ENCODE data around the gene MITF.

Gene MITF

GRCh38 chr3:69738315-69738714, 949 bp upstream of the MITF start:
- TF ChIP-seq, protein P1, sequence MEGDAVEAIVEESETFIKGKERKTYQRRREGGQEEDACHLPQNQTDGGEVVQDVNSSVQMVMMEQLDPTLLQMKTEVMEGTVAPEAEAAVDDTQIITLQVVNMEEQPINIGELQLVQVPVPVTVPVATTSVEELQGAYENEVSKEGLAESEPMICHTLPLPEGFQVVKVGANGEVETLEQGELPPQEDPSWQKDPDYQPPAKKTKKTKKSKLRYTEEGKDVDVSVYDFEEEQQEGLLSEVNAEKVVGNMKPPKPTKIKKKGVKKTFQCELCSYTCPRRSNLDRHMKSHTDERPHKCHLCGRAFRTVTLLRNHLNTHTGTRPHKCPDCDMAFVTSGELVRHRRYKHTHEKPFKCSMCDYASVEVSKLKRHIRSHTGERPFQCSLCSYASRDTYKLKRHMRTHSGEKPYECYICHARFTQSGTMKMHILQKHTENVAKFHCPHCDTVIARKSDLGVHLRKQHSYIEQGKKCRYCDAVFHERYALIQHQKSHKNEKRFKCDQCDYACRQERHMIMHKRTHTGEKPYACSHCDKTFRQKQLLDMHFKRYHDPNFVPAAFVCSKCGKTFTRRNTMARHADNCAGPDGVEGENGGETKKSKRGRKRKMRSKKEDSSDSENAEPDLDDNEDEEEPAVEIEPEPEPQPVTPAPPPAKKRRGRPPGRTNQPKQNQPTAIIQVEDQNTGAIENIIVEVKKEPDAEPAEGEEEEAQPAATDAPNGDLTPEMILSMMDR (conservative IDR thresholded peaks at IDR 0.05; ENCODE audit: low read depth, low read length): no peak
- DNase-seq (ENCODE audit: low read depth): no peak
- peak overlapping the region; percentile 89 for H3K4me3 ChIP-seq (ENCODE audit: low read length)

DNA sequence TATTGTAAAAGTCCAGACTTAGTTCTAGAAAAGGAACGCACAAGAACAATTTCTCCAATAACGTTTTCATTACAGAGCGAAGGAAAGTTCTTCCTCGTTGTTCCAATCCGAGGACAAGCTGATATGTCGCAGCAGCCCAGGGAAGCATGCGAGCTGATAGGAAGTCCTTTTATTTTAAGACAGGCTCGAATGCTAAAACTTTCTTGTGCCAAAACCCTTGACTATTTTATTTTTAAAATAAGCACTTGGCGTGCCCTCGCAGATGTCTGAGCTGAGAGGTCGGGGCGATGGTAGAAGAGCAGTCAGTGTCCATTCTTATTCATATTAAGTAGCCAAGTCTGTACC, 433 bp upstream of the MITF start:
- TF ChIP-seq, protein P1 (conservative IDR thresholded peaks at IDR 0.05; ENCODE audit: low read depth, low read length): no peak
- H3K4me3 ChIP-seq (ENCODE audit: low read length): peak overlapping the region; percentile 89

DNA sequence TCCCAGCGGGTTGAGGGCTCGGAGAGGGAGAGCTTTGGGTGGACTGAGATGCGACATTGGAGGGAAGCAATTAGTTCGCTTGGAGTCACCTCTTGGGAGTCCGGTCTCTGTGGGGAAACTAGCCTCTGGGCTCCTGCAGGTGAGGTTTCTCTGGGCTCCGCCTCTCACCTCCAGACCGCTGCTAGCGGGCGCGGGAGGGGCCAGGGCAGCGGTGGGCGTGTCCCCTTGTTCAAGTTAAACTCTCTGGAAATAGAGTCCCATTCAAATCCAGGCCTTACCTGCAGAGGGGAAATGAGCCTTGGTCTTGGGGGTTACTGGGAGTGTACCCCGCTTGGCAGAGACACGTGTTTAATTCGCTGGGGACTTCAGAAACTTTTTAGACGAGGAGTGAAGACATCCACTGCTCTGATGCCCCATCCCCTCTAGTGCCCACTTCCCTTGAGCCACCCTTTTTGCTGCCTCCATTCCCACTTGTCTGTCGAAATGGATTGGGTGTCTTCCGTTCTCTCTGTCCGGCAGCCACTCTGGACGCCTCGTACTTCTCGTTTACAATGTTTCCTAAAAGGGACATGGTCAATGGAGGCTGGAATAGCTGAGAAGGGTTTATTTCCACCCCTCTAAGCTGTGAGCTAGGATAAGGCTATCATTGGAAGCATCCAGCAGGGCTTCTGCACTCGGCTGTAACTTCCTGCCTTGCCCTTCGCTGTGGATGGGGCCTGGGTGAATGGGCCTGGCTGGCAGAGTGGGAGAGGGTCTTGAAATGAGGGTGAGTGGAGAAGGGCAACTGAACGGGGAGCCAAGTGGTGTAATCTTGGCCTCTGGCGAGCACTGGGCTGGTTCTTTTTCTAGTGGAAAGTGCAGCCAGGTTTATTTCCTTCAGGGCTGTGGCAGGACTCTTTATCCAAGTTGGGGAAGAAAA, 1.1 kb downstream of the MITF start:
- DNase-seq (ENCODE audit: low read depth): no peak
- H3K4me3 ChIP-seq (ENCODE audit: low read length): peak overlapping the region; percentile 89
- TF ChIP-seq, protein P1 (conservative IDR thresholded peaks at IDR 0.05; ENCODE audit: low read depth, low read length): no peak

More for the DNA sequence above, 433 bp upstream of the MITF start:
- DNase-seq (ENCODE audit: low read depth): no peak

DNA sequence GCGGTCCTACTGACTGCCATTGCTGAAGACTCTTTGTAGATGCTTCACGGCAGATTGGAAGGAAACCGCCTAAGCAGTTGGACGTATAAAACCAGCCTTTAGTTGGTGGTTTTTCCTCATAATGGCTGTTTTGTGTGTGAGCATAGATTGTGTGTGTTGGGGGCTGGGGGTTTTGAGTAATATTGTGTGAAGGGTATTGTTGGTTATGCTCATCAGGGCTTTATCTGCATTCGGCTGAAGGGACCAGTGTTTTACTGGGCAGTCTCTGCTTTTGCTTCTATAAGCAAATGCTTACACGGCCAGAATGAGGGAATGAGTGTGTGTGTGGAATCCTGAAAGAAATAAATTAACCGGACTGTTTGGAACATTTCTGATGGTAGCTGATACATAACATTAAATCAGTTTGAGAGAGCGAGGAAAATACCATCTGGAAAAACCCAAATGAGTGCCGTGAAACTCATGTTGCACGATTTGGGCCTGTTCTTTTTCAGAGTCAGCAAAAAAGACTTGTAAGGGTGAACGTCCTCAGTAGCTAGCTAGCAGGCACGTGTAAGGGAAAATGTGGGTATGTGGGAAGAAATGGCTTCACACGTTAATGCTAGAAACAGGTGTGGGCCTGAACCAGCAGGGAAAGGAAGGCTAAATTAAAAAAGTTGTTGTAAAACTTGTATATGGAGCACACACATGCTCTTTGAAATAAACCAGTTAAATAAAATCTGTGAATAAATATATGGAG, 1.9 kb downstream of the MITF start:
- DNase-seq (ENCODE audit: low read depth): no peak
- no peak overlapping the region for H3K4me3 ChIP-seq (ENCODE audit: low read length)
- TF ChIP-seq, protein P1 (conservative IDR thresholded peaks at IDR 0.05; ENCODE audit: low read depth, low read length): no peak

DNA sequence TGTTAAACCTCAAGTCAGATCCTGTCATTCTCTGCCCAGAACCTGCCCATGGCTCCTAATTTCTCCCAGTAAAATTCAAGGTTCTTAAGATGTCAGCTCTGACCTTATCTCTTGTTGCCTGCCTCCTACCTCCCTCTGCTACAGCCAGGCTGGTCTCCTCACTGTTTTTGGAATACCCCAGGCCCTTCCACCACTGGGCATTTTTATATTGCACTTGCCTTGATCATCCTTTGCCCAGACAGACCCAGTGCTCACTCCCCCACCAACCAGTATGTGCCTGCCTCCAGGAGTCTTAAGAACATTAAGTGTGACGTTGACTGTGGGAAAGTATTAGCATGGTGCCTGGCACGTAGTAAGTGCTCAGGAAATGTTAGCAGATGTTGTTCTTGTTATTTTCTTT, 3.1 kb downstream of the MITF start:
- TF ChIP-seq, protein P1 (conservative IDR thresholded peaks at IDR 0.05; ENCODE audit: low read depth, low read length): no peak
- DNase-seq (ENCODE audit: low read depth): no peak
- no peak overlapping the region for H3K4me3 ChIP-seq (ENCODE audit: low read length)

DNA sequence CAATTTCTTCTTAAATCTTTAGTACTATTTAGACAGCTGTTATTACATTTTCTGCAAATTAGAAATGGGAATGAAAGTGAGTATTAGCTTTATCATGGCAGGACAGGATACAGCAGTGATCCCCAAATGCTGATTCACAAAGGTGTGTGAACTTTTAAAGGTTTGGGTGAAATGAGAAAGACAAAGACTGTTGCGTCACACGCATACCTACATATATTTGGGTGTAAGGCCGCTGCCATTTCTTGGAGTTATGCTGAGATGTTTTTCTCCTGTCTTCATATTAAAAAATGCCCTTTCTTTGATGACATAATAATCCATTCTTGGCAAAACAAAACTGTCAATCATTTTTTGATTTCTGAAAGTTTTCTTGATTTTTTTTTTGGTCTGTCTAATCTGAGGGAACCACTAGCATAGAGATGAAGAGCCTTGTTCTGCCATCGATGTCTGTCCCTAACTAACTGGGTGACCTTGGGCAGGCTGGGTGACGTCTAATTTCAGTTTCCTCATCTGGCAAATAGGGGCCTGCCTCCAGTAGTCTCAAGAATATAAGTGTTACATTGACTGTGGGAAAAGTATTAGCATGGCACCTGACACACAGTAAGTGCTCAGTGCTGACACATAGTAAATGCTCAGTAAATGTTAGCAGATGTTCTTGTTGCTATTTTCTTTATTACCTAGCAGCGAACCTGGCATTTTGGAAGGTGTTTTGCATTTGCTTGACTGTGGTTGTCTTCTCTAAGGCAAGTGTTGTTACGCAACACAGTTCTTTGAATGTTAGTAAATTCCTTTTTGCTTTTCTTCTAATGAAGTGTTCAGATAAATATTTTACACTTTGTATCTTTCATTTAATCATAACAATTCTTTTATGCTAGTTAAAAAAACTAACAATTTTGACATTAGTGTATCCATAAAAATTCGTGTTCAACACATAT, 5.0 kb downstream of the MITF start:
- no peak overlapping the region for H3K4me3 ChIP-seq (ENCODE audit: low read length)
- TF ChIP-seq, protein P1 (conservative IDR thresholded peaks at IDR 0.05; ENCODE audit: low read depth, low read length): no peak
- DNase-seq (ENCODE audit: low read depth): no peak

Data from retinal pigment epithelial cell (primary cell).